Measurements from ENCODE around the gene FAM163B. TPM values are rescaled to one million over a fixed set of nuclear protein-coding genes. Genes with fewer than 3 reads are reported as not detected.

The FAM163B gene
- polyA plus RNA-seq, 1 of the 3 experiments (the other 2 are of a cell fraction), result 0.05 TPM

DNA sequence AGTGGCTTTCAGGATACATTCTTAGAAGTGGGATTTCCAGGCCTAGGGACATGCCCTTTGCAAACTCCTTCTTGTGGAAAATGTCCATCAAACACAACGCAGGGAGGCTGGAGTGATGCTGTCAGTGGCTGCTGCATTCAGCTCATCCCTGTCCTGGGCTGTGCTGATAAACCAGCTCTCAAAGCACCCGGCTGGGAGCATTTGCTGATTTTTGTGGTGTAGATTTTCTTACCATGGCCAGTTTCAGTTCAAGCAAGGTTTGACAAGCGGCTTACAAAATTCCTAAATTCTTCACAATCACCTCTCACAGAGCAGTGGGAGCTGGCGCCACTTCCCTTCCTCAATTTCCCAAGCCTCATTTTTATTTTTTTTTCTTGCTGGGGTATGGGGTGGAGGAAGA, 28.2 kb downstream of the FAM163B start (continued):
- TF ChIP-seq, protein P1, sequence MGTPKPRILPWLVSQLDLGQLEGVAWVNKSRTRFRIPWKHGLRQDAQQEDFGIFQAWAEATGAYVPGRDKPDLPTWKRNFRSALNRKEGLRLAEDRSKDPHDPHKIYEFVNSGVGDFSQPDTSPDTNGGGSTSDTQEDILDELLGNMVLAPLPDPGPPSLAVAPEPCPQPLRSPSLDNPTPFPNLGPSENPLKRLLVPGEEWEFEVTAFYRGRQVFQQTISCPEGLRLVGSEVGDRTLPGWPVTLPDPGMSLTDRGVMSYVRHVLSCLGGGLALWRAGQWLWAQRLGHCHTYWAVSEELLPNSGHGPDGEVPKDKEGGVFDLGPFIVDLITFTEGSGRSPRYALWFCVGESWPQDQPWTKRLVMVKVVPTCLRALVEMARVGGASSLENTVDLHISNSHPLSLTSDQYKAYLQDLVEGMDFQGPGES (IDR thresholded peaks at IDR 0.05; ENCODE audit: low read depth, low read length), result no peak
- TF ChIP-seq FOXM1 (IDR thresholded peaks at IDR 0.05; ENCODE audit: low read depth) (no peak), JUND (IDR thresholded peaks at IDR 0.05) (no peak), FOSL2 (IDR thresholded peaks at IDR 0.05; ENCODE audit: borderline replicate concordance, low read depth) (no peak), RXRA (IDR thresholded peaks at IDR 0.05; ENCODE audit: borderline replicate concordance, low read depth) (no peak), EP300 (IDR thresholded peaks at IDR 0.05; ENCODE audit: borderline replicate concordance in 1 of 2, low read depth in 1 of 2, low read length in 1 of 2) (no peak), TAF1 (IDR thresholded peaks at IDR 0.05; ENCODE audit: borderline replicate concordance, low read depth, low read length) (no peak), NRF1 (IDR thresholded peaks at IDR 0.05; ENCODE audit: low read depth, low read length) (no peak)
- TF ChIP-seq, protein P2, sequence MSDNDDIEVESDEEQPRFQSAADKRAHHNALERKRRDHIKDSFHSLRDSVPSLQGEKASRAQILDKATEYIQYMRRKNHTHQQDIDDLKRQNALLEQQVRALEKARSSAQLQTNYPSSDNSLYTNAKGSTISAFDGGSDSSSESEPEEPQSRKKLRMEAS (IDR thresholded peaks at IDR 0.05; ENCODE audit: low read depth), result no peak

DNA sequence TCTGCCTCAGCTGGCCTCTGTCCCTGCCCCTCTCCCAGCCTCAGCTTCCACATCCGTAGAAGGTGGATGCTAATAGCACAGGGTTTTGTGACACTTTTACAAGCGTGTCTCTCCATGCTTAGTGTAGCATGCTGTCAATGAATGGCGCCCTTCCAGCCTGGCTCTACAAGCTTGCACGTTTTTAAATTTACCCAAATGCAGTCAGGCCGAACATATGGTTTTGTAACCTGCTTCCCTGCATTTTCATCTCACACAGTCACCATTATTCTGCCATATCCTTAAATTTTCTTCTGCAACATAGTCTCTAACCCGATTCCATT, 28.8 kb downstream of the FAM163B start:
- no peak overlapping the region for H3K4me3 ChIP-seq (ENCODE audit: low read depth in 2 of 2, low read length in 1 of 2)
- H3K9ac ChIP-seq, result no peak overlapping the region
- DNase-seq, result no peak
- no peak for TF ChIP-seq JUND (IDR thresholded peaks at IDR 0.05)
- no peak for TF ChIP-seq TCF12 (IDR thresholded peaks at IDR 0.05)
- TF ChIP-seq CHD2 (IDR thresholded peaks at IDR 0.05; ENCODE audit: low read length, partially characterized antibody), result no peak
- TF ChIP-seq SIN3A (IDR thresholded peaks at IDR 0.05; ENCODE audit: borderline replicate concordance, low read depth, low read length), result no peak
- TF ChIP-seq, protein P3, sequence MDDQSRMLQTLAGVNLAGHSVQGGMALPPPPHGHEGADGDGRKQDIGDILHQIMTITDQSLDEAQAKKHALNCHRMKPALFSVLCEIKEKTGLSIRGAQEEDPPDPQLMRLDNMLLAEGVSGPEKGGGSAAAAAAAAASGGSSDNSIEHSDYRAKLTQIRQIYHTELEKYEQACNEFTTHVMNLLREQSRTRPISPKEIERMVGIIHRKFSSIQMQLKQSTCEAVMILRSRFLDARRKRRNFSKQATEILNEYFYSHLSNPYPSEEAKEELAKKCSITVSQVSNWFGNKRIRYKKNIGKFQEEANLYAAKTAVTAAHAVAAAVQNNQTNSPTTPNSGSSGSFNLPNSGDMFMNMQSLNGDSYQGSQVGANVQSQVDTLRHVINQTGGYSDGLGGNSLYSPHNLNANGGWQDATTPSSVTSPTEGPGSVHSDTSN (IDR thresholded peaks at IDR 0.05), result no peak
- TF ChIP-seq FOXM1 (IDR thresholded peaks at IDR 0.05; ENCODE audit: low read depth), result no peak
- TF ChIP-seq GABPA (IDR thresholded peaks at IDR 0.05; ENCODE audit: low read depth), result no peak
- no peak for TF ChIP-seq RCOR1 (IDR thresholded peaks at IDR 0.05; ENCODE audit: low read length)
- TF ChIP-seq, protein P4, sequence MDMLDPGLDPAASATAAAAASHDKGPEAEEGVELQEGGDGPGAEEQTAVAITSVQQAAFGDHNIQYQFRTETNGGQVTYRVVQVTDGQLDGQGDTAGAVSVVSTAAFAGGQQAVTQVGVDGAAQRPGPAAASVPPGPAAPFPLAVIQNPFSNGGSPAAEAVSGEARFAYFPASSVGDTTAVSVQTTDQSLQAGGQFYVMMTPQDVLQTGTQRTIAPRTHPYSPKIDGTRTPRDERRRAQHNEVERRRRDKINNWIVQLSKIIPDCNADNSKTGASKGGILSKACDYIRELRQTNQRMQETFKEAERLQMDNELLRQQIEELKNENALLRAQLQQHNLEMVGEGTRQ (IDR thresholded peaks at IDR 0.05; ENCODE audit: borderline replicate concordance, low read depth, low read length), result no peak
- no peak for TF ChIP-seq MXI1 (IDR thresholded peaks at IDR 0.05; ENCODE audit: low read depth, low read length)
- TF ChIP-seq, protein P1 (IDR thresholded peaks at IDR 0.05; ENCODE audit: low read depth, low read length), result no peak
- no peak for TF ChIP-seq TAF1 (IDR thresholded peaks at IDR 0.05; ENCODE audit: borderline replicate concordance, low read depth, low read length)
- no peak for TF ChIP-seq FOSL2 (IDR thresholded peaks at IDR 0.05; ENCODE audit: borderline replicate concordance, low read depth)
- TF ChIP-seq MEF2A (IDR thresholded peaks at IDR 0.05; ENCODE audit: borderline replicate concordance, low read depth), result no peak
- TF ChIP-seq NFIC (IDR thresholded peaks at IDR 0.05; ENCODE audit: borderline replicate concordance), result no peak
- H3K4me2 ChIP-seq, result no peak overlapping the region
- WGBS (ENCODE audit: low lambda C conversion rate), result 59% methylated on average over 6 of the region's 6 CpGs
- POLR2A ChIA-PET, result interaction anchor here (1.7 to 3.0 kb wide), 3 partner anchors 10 to 66 kb away, joined by 6 to 47 read pairs (median 6); partner anchors contain the start of gene DBH
- H3K4me1 ChIP-seq (ENCODE audit: control insufficient read depth in 1 of 2, insufficient read depth in 2 of 2, low read depth in 1 of 2, low read length in 1 of 2), result peaks cover 0 to 78% of the 10 kb centered on the region in 2 experiments; a peak in 3 of 4 replicates
- H3F3A ChIP-seq (replicated peaks; ENCODE audit: insufficient read depth), result no peaks in the 10 kb centered on the region
- no peaks in the 10 kb centered on the region for H3K9me2 ChIP-seq
- no peak overlapping the region for H2AFZ ChIP-seq (ENCODE audit: low read depth)
- no peaks in the 10 kb centered on the region for H3K79me2 ChIP-seq (ENCODE audit: insufficient read depth)
- no peaks in the 10 kb centered on the region for H3K9me3 ChIP-seq
- H4K20me1 ChIP-seq (ENCODE audit: insufficient read depth), result no peaks in the 10 kb centered on the region
- no peaks in the 10 kb centered on the region for H3K36me3 ChIP-seq (replicated peaks in 1 of 2; ENCODE audit: control insufficient read depth in 1 of 2, insufficient read depth in 2 of 2, low read length in 1 of 2)
- CTCF ChIA-PET, result interaction anchor here (2.2 to 7.1 kb wide), 2 partner anchors 48 to 55 kb away, joined by 8 to 51 read pairs; partner anchors contain the start of genes ADAMTSL2 and DBH
- H3K27ac ChIP-seq (ENCODE audit: low read depth in 2 of 2, low read length in 1 of 2), result peak overlapping the region in 1 of 2 experiments; percentile 100; a peak in 2 of 4 replicates
- H3K27me3 ChIP-seq (ENCODE audit: insufficient read depth), result peaks cover 2% of the 10 kb centered on the region; the same call in 1 of the 2 replicates

Data from SK-N-SH (cell line).